OCI-LY3 (cell line): Measurements from ENCODE around the gene SMAD3.
A peak's percentile ranks its signal among the peaks of the same experiment; 100 is the strongest.

ENCODE experiments used
- H2AFZ ChIP-seq: fragments of 200-600, 300-600 bp; shearing (Covaris generic); 2 replicates; pipeline ENCODE4 v1.6.0; 2014; ENCODE audit warnings: antibody characterized with exemption, low read depth, low read length
- H3K27ac ChIP-seq: fragments of 200-600, 300-600 bp; sonication (generic); 2 replicates; pipeline ENCODE4 v1.5.1; 2014; ENCODE audit warnings: mild to moderate bottlenecking, low read length, moderate library complexity, mixed read lengths
- H3K27me3 ChIP-seq: fragments of 200-600, 300-600 bp; sonication (generic); 2 replicates; pipeline ENCODE4 v1.6.1; 2014; ENCODE audit warnings: low read depth, low read length, mixed read lengths
- H3K36me3 ChIP-seq: fragments of 200-600, 300-600 bp; sonication (generic); replicated peaks from 2 replicates; pipeline ENCODE3; 2014; ENCODE audit warnings: low read depth, low read length, mixed read lengths
- H3K4me1 ChIP-seq: fragments of 300-600, 200-600 bp; sonication (generic); 2 replicates; pipeline ENCODE4 v1.6.1; 2014; ENCODE audit warnings: low read length, mixed read lengths
- H3K4me2 ChIP-seq: fragments of 200-600, 300-600 bp; sonication (generic); 2 replicates; pipeline ENCODE4 v1.6.1; 2014; ENCODE audit warnings: low read length, mixed read lengths
- H3K4me3 ChIP-seq: fragments of 300-600, 200-600 bp; sonication (generic); 2 replicates; pipeline ENCODE4 v1.5.1; 2014; ENCODE audit warnings: antibody characterized with exemption, mild to moderate bottlenecking, low read length, moderate library complexity
- H3K79me2 ChIP-seq: fragments of 300-600, 200-600 bp; shearing (Covaris generic); 2 replicates; pipeline ENCODE4 v1.6.1; 2014; ENCODE audit warnings: mild to moderate bottlenecking, low read length, mixed read lengths
- H3K9ac ChIP-seq: fragments of 300-600, 200-600 bp; shearing (Covaris generic); 2 replicates; pipeline ENCODE4 v1.6.0; 2014; ENCODE audit warnings: mild to moderate bottlenecking, low read length, moderate library complexity
- H3K9me3 ChIP-seq: fragments of 200-600, 300-600 bp; shearing (Covaris generic); 2 replicates; pipeline ENCODE4 v1.6.1; 2014; ENCODE audit warnings: low read length, mixed read lengths; ENCODE audit not compliant: insufficient read depth
- H4K20me1 ChIP-seq: fragments of 200-600, 300-600 bp; sonication (generic); 2 replicates; pipeline ENCODE4 v1.6.1; 2016; ENCODE audit warnings: low read length, mixed read lengths; ENCODE audit not compliant: insufficient read depth
- EZH2phosphoT487 ChIP-seq: fragments of 200-600 bp; shearing (Covaris generic); IDR thresholded peaks from 2 replicates; pipeline ENCODE4 v1.6.1; 2018; ENCODE audit warnings: antibody characterized with exemption, mixed run types, low read depth
- TF ChIP-seq, protein P1 (sequence below): fragments of 200-600, 300-600 bp; sonication (generic); IDR thresholded peaks from 2 replicates; pipeline ENCODE4 v1.5.1; 2014; ENCODE audit warnings: antibody characterized with exemption, low read length, low read depth

Gene SMAD3

DNA sequence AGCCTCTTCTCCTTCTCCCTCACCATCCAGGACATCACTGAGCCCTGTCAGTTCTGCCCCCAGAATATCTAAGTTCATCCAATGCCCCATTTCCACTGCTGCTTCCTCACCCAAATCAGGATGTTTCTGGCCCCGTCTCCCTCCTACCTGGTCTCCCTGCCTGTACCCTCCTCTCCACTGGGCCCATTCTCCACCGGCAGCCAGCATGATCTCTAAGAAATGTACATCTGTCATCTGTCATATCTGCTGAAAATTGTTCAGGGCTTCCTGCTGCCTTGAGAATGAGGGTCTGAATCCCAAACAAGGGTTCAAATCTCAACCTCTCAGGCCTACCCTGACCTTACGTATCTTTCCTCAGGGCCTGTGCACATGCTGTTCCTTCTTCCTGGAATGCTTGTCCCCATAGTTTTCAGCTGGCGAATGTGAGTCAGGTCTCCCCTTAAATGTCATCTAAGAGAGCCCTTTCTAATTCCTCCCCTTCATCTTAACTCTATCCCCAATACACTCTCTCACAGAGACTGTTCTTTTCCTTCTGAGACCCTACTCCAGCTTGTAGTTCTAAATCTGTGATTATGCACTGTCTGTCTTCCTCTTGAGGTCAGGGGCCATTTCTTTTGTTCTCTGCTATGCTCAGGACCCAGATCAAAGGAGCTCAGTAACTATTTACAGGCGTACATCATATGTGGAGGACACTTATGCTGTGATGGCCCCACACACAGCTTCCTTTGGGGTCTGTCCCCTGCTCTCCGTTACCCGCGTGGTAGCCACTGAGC is 40.8 kb downstream of the SMAD3 start:
- Histone ChIP-seq H4K20me1 (peaks cover 29% of the 10 kb centered on the region), H3K4me2 (no peak overlapping the region), H2AFZ (no peak overlapping the region), H3K27me3 (peaks cover 16% of the 10 kb centered on the region), H3K9ac (no peak overlapping the region), H3K4me1 (peaks cover 72% of the 10 kb centered on the region), H3K4me3 (no peak overlapping the region), H3K9me3 (peaks cover 7% of the 10 kb centered on the region), H3K27ac (no peak overlapping the region), H3K36me3 (peaks cover 11% of the 10 kb centered on the region), H3K79me2 (peaks cover 30% of the 10 kb centered on the region)
- TF ChIP-seq, protein P1, sequence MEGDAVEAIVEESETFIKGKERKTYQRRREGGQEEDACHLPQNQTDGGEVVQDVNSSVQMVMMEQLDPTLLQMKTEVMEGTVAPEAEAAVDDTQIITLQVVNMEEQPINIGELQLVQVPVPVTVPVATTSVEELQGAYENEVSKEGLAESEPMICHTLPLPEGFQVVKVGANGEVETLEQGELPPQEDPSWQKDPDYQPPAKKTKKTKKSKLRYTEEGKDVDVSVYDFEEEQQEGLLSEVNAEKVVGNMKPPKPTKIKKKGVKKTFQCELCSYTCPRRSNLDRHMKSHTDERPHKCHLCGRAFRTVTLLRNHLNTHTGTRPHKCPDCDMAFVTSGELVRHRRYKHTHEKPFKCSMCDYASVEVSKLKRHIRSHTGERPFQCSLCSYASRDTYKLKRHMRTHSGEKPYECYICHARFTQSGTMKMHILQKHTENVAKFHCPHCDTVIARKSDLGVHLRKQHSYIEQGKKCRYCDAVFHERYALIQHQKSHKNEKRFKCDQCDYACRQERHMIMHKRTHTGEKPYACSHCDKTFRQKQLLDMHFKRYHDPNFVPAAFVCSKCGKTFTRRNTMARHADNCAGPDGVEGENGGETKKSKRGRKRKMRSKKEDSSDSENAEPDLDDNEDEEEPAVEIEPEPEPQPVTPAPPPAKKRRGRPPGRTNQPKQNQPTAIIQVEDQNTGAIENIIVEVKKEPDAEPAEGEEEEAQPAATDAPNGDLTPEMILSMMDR = no peak
- no peak for TF ChIP-seq EZH2phosphoT487

DNA sequence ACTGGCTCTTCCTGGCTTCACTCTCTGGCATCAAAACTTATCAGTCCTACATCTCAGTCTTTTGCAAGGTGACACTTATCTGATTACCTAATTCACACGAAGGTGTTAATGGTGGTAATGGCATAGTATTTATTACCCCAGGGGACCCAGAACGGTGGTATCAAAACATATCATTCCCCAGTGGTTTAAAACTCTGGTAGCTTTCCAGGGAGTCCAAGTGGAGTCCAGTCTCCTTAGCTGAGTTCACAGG is 41.3 kb downstream of the SMAD3 start:
- peaks cover 16% of the 10 kb centered on the region for H3K27me3 ChIP-seq
- peaks cover 67% of the 10 kb centered on the region for H3K4me1 ChIP-seq
- peaks cover 31% of the 10 kb centered on the region for H3K79me2 ChIP-seq
- H4K20me1 ChIP-seq = peaks cover 29% of the 10 kb centered on the region
- TF ChIP-seq, protein P1 = no peak
- TF ChIP-seq EZH2phosphoT487 = no peak
- H3K9me3 ChIP-seq = peaks cover 10% of the 10 kb centered on the region
- H3K4me2 ChIP-seq = 0 out of 2 replicates have a peak overlapping the region, but pooled peaks have one; percentile 61
- H3K4me3 ChIP-seq = no peak overlapping the region
- no peak overlapping the region for H2AFZ ChIP-seq
- H3K9ac ChIP-seq = no peak overlapping the region
- peaks cover 14% of the 10 kb centered on the region for H3K36me3 ChIP-seq
- no peak overlapping the region for H3K27ac ChIP-seq

DNA sequence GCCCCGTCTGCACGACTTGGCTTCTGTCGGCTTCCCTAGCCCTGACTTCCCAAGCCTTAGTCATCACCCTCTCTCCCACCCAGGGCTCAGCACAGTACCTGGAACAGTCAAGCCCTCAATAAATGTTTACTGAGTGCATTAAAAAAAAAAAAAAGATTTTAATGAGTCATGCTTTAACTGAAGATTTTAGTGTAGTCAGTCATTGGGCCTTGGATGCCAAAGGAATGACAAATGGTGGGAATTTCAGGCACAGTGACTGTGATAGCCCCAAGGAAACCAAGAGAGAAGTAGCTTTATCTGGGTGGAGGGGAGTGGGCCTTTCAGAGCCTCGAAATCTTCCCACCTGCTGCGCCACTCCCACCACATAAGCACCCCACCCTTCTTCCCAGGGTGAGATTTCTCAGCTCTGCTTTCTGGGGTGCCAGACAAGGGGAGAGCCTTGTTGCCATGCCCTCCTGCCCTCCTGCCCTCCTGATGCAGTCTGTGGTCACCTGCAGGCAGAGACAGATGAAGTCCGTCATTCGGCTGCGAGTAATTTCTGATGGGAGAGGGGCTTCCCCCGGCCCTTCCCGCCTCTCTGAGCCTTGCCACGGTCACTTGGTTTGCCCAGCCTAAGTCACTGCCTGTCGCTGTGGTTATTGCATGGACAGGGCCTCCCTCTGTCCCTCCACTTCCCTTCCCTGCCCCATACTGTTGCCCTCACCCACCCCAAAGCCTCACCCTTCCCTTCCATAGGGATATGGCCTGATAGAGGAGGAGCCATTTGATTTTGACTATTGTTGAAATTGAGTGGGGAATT is 41.8 kb downstream of the SMAD3 start:
- Histone ChIP-seq H3K4me3 (peak overlapping the region; percentile 27), H3K9ac (peak overlapping the region; percentile 10; the same call in 1 of the 2 replicates), H3K4me1 (peaks cover 62% of the 10 kb centered on the region), H3K27me3 (peaks cover 16% of the 10 kb centered on the region), H3K79me2 (peaks cover 29% of the 10 kb centered on the region), H3K9me3 (peaks cover 10% of the 10 kb centered on the region), H3K27ac (no peak overlapping the region), H4K20me1 (peaks cover 29% of the 10 kb centered on the region), H2AFZ (no peak overlapping the region), H3K4me2 (peak overlapping the region; percentile 61), H3K36me3 (peaks cover 14% of the 10 kb centered on the region)
- TF ChIP-seq, protein P1 = no peak
- no peak for TF ChIP-seq EZH2phosphoT487
